ENCODE data around the gene ABCA2.

Gene ABCA2

DNA sequence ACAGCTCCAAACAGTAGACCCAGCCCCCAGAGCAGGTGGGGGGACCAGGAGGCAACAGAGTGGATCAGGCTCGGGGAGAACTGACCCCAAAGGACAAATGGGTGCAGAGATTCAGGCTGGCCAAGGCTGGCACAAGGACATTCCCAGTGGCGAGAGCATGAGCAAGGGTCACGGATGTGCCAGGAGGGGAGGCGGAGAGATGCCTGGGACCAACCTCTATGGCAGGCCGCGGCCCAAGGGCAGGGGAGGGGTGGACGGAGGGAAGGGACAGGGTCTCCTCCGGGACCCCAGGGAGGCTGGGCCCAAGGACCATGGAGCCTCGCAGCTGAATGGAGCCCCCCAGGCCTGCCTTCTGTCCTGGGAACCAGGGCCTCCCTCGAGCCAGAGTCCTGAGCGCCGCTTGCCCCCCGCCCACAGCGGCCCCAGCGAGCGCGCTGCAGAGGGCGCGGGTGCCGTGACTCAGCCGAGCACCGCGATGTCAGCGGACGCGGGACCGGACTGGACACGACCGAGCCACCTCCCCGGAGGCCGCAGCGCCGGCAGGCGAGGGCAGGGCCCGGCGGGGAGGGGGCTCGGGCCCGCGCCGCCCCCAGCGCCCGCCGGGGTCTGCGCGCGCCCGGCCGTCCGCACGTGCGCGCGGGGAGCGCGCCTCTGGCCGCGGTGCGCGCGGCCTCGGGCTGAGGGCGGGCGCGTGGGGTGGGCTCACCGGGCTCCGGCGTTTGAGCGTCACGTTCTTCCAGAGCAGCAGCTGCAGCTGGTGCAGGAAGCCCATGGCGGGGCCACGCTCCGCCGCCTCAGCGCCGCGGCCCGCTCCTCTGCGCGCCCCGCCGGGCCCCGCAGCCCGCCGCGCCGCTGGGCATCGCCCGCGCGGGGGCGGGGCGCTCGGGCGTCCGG, at the start of gene ABCA2:
TSS of gene ABCA2 (minus strand) at position 869 of the 894 bp plus-strand sequence. CDS start at position 772, 97 bp downstream.
- DNase-seq = peak in 9 of 56 donors; percentile 29 to 73 (median 53)

DNA sequence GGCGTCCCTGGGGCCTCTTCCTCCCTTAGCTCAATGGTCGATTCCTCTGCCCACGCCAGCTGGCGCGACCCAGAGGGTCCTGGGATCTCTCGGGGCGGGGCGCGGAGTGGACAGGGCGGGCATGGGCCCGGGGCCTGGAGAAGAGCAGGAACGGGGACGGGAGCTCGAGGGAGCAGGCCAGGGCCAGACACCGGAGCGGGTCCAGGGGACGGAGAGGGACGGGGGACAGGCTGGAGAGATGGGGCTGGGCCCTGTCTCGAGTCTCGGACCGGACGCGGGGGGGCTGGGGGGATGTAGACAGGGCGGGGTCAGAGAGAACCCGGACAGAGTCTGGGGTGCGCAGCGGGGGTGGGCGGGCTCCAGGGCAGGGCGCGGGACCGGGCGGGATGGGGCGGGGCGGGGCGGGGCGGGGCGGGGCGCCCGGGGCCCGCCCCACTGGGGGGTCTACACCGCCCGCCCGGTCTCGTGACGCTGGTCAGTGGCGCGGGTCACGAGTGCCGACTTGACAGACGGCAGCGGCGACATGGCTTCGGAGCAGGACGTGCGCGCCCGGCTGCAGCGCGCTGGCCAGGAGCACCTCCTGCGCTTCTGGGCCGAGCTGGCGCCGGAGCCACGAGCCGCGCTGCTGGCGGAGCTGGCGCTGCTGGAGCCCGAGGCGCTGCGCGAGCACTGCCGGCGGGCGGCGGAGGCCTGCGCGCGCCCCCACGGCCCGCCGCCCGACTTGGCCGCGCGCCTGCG, 49.1 kb upstream of the ABCA2 start, which contains the start of gene UAP1L1:
TSS of gene UAP1L1 (plus strand) at position 508 of the 738 bp plus-strand sequence. CDS start at position 524, 16 bp downstream.
- DNase-seq = peak in 53 of 56 donors; percentile 21 to 97 (median 74)

- peak in 1 of 56 donors; percentile 56 for DNase-seq
These were observed 48.6 kb upstream of the ABCA2 start for GRCh38 chr9:137076636-137077009.

- DNase-seq = no peak
These were observed 47.3 kb upstream of the ABCA2 start for GRCh38 chr9:137075275-137075775.

GRCh38 chr9:137074657-137075274, 46.7 kb upstream of the ABCA2 start:
- DNase-seq = no peak

DNA sequence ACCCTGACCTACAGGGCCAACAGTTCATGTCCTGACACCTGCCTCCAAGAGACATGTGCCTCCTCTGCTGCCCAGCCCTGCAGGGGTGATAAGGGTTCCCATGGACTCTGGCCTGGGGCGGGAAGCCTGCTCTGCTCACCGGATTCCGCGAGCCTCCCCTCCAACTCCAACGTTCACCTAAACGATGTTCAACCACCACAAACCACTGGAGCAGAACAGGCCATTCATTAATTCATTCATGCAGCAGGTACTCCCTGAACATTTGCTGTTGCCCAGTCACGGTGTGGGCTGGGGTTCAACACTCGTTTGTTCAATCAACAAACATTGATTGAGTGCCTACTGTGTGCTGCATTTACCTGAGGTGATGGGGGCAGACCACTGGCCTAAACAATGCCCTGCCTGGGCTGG, 46.0 kb upstream of the ABCA2 start:
- no peak for DNase-seq

DNA sequence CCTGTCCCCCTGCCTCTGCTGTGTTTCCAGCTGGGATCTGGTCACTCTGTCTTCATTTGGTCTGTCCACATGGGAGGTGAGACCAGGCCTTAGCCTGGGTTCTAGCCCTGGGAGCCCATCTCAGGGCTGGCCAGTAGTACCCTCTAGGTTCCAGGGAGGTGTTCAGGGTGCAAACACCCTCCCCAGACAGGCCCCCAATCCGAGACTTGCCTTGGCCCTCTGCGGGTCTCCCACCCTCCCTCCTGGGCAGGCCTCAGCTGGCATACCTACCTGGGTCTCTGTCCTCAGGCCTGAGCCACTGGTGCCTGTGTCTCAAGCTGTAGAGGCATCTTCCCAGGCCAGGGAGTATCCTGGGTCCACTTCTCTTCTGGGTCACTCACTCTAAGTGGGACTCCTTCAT, 43.2 kb upstream of the ABCA2 start:
- no peak for DNase-seq

GRCh38 chr9:137070906-137071275, 42.9 kb upstream of the ABCA2 start:
- DNase-seq = peak in 55 of 56 donors; percentile 25 to 95 (median 79)

DNA sequence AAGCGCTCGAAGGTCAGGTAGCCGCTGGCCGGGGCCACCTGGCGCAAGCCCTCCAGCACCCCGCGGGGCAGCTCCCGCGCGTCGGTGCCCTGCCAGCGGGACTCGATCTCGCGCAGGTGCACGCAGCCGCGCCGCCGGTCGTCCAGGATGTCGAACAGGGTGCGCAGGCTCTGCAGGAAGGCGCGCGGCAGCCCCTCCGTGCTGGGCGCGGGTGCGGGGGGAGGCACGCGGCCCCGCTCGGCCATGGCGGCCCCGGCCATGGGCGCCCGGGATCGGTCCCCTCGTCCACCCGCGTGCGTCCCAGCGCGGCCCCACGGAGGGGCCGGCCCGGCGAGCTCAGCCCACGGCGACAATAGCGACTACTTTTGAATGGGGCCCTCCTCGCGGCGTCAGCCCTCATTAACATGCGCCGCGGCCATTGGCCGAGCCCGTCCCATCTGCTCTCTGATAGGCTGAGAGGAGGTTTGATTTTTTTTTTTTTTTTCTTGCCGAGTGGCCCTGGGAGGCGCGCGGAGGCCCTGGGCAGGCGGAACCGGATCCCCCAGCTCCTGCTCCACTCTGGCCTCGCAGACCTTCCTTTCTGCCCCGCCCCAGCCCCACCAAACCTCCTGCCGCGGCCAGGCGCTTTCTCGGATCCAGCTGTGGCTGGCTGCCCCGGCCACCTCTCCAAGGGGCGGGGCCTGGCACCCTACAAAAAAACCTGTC, 42.3 kb upstream of the ABCA2 start, which contains the start of gene SAPCD2:
TSS of gene SAPCD2 (minus strand) at position 357 of the 705 bp plus-strand sequence. CDS start at position 260, 97 bp downstream.
- DNase-seq = peak in 55 of 56 donors; percentile 46 to 91 (median 75)

GRCh38 chr9:137069508-137070091, 41.6 kb upstream of the ABCA2 start:
- DNase-seq = no peak

DNA sequence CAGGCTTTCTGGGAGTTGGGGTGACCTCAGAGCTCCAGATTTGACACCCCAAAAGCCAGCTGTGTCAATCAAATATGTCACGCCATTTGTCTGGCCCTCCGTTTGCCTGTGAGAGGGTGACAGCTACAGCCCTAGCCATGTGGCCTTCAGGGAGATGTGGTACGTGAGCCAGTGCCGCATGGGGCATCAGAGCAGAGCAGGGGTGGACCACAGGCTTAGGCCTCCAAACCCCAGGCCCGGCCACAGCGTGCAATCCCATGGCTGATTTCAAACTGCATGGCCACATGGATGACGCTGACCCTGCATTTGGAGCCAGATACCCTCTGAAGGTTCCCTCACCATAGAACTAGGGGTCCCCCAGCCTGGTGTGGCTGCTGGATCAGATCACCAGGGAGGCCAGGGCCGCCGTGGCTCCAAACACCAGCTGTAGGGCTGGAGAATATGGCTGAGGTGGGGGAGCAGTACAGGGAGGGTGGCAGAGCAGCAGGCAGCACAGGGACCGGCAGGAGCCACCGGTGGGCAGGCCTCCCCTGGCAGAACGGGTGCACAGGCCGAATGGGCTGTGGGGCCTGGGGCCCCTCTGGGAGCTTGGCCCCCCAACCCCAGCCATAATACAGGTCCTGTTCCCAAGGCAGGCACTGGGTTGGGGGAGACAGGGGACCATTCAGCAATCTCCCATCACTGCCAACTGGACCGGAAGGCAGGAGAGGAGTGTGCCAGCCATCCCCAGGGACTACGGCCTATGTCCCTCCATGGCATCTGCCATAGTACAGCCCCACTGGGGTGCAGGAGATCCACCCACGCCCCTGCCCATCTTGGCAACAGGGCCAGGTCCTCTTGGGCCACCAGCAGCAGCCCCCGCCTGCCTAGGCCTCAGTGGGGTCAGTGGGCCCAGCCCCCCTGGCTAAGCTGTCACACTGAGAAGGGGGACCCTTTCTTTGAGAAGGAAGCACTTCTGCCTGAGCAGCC, 40.8 kb upstream of the ABCA2 start:
- DNase-seq = peak in 1 of 56 donors; percentile 14

DNA sequence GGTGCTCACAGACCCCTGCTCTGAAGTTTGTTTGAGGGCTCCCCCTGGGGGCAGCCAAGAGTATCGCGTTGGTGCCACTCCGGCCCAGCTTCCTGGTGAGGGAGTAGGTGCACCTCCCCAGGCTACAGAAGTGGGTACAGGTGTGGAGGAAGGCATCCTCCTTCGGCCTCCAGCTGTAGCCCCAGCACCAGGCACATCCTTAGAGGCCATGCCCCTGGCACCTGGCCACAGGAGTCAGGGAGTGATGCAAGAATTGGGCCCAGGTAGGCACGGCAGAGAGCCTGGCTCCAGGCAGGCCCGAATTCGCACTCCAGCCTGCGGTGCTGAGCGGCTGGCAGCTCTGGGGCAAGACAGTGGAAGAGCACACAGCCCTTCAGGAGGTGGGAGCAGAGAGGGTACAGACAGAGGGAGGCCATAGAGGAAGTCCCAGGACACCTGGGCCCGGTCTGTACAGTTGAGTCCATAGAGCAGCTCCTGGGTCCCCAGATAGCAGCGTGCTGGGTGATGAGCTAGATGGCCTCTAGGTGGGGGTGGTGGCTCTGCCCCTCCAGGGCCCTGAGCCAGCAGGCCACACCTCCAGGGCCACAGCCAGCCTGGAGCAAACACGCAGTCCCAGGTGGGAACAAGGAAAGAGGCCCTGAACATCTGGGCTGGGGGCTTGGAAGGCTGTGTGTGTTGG, 40.0 kb upstream of the ABCA2 start:
- peak in 49 of 56 donors; percentile 20 to 88 (median 56) for DNase-seq

GRCh38 chr9:137066096-137066861, 38.2 kb upstream of the ABCA2 start:
- no peak for DNase-seq

DNA sequence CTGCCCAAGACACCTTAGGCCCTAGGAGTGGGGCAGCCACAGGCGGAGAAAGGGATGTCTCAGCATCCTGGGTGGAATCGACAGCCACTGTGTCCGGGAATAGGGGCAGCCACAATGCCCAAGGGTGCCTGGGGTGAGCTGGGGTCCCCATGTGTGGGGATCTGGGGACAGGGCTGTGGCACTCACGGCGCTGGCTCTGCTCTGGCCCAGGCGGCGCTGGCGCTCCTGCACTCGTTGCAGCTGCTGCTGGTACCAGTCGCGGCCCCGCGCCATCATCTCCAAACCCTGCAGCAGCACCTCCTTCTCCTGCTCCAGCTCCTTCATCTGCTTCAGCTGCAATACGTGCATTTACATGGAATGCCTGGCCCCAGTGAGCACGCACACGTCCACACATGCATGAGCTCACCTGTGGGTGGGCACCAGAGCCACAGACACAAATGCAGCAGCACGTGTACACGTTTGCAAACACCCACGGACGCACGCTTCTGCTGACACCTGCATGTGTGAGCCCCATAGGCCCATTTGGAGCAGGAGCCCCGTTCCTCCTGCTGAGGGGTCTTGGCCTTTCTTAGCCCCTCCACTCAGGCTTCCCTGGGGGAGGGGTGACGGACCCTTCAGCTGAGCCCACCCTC, 37.4 kb upstream of the ABCA2 start:
- DNase-seq = no peak

DNA sequence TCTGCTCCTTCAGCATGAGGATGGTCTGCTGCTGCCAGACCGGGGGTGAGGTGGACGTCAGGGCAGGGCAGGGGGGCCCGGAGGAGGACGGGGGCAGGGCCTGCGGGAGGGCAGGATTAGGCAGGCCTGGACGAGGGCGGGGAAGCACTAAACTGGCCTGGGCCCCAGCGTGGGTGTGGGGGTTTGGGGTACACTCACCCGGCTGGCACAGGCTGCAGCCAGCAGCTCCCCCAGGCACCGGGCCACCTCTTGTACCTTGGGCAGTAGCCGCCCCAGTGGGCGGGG, 36.8 kb upstream of the ABCA2 start:
- no peak for DNase-seq

- peak in 39 of 56 donors; percentile 9 to 77 (median 41) for DNase-seq
These were observed 36.2 kb upstream of the ABCA2 start for GRCh38 chr9:137064027-137064879.

All from amygdala (tissue), 56 donors.